HG03558 (cell line): Measurements from ENCODE around the gene NCOA7.
A peak's percentile ranks its signal among the peaks of the same experiment; 100 is the strongest.
"Not testable (repeated sequence)": the region's sequence is repeated elsewhere in the genome, so short reads cannot be mapped to it uniquely, and the experiment has no call there.

ENCODE experiments used
- ATAC-seq: cut with Tn5 transposase; IDR thresholded peaks from one replicate; pipeline ENCODE4 v1.9.1; 2021; ENCODE audit warnings: moderate number of reproducible peaks; ENCODE audit not compliant: unreplicated experiment; ENCODE audit errors: extremely low read depth

Gene NCOA7

GRCh38 chr6:125752773-125753172 is 38.0 kb upstream of the NCOA7 start:
- no peak for ATAC-seq

- no peak for ATAC-seq
Observed at GRCh38 chr6:125753218-125753936, 37.4 kb upstream of the NCOA7 start.

GRCh38 chr6:125753937-125754259 is 36.9 kb upstream of the NCOA7 start:
- ATAC-seq, result no peak

DNA sequence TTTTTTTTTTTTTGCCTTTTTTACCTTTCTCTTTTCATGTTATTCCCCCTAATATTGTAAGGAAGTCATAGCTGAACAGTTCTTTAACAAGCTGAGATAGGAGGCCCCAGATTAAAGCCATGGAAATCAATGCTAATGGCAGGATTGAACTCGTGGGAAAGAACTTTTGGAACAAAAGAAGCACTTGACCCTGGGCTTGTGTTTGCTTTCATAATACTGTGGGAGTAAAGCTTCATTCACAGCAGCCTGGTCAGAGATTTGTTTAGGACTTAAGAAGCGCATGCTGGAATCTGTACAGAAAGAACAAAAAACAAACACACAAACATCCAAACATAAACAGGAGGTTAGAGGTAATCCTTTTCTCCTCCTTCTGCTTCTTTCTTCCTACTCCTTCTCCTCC is 36.2 kb upstream of the NCOA7 start:
- ATAC-seq, result no peak

- no peak for ATAC-seq
Observed at GRCh38 chr6:125759184-125759902, 31.4 kb upstream of the NCOA7 start.

DNA sequence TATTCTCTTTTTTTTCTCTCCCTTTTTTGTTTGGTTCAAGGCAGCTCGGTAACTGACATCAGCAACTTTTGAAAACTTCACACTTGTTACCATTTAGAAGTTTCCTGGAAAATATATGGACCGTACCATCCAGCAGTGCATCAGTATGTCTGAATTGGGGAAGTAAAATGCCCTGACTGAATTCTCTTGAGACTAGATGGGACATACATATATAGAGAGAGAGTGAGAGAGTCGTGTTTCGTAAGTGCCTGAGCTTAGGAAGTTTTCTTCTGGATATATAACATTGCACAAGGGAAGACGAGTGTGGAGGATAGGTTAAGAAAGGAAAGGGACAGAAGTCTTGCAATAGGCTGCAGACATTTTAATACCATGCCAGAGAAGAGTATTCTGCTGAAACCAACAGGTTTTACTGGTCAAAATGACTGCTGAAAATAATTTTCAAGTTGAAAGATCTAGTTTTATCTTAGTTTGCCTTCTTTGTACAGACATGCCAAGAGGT is 30.8 kb upstream of the NCOA7 start:
- ATAC-seq, result no peak

- no peak for ATAC-seq
Observed at GRCh38 chr6:125764121-125764671, 26.6 kb upstream of the NCOA7 start.

DNA sequence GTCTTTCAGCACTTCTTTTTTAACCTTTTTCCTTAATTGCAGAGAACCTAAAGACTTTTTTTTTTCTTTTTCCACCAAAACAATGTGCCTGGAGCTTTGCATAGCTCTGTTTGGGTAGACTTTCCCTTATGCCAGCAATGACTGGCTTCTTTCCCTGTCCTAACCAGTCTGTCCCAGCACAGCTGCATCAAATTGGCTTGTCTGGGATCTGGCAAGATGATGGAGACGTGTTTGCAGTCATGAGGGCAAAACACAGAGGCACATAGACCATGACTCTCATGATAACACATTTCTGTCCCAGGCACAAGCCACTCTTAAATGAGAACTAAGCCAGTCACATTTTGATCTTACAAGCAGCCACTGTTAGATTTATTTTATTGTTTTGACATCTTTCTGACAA is 24.8 kb upstream of the NCOA7 start:
- ATAC-seq, result no peak

DNA sequence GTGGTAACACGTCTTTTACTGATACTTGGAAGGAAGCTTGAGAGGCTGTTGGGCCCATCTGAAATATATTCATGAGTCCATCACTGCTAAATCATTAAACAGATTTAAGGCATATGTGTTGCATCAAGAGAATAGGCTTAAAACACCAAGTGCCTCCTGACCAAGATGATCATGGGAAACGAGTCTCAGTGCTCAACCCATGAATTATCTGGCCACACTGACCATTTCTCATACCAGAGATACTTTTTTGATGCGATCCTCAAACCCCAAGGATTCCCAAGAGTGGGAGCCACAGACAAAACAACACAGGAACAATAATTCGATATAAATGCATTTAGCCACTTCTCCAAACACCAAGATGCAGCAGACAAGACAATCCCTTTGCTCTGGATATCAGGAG is 24.1 kb upstream of the NCOA7 start:
- no peak for ATAC-seq

DNA sequence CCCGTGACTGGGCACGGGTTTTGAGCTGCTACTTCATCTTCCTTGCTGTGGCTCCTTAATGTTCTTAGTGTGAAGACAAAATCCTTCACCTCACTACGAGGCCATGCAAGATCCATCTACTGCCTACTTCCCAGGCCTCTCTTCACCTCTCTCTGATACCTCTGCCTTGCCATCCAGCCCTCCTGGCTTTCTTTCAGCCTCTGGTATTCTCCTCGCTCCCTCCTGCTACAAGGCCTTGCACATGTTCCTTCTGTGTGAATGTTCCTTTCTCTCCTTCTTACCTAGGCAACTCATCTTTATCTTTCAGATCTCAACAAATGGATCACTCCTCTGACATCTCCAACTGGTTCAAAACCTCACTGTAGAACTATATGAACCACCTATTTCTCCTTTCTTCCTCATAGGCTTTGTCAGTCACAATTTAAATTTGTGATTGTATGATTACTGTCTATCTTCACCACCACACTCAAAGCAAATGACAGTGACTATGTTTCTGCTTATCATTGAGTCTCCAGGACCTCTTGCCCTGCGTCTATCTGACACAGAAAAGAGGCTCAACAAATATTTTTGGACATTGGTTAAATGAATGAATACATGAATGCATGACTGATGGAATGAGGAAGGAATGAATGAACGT is 21.5 kb upstream of the NCOA7 start:
- ATAC-seq, result no peak

- ATAC-seq, result no peak
Observed at GRCh38 chr6:125773387-125774341, 17.1 kb upstream of the NCOA7 start.

DNA sequence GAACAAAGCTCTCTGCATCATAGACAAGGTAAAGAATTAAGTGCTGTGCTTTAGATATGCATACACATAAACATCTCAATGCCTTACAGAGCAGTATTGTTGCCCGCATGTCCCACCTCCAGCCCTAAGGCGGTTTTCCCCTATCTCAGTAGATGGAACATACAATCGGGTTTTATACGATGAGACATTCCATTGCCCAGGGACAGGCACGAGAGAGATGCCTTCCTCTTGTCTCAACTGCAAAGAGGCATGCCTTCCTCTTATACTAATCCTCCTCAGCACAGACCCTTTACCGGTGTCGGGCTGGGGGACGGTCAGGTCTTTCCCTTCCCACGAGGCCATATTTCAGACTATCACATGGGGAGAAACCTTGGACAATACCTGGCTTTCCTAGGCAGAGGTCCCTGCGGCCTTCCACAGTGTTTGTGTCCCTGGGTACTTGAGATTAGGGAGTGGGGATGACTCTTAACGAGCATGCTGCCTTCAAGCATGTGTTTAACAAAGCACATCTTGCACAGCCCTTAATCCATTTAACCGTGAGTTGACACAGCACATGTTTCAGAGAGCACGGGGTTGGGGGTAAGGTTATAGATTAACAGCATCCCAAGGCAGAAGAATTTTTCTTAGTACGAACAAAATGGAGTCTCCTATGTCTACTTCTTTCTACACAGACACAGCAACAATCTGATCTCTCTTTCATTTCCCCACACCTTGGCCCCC is 14.5 kb upstream of the NCOA7 start:
- not testable (repeated sequence) for ATAC-seq

DNA sequence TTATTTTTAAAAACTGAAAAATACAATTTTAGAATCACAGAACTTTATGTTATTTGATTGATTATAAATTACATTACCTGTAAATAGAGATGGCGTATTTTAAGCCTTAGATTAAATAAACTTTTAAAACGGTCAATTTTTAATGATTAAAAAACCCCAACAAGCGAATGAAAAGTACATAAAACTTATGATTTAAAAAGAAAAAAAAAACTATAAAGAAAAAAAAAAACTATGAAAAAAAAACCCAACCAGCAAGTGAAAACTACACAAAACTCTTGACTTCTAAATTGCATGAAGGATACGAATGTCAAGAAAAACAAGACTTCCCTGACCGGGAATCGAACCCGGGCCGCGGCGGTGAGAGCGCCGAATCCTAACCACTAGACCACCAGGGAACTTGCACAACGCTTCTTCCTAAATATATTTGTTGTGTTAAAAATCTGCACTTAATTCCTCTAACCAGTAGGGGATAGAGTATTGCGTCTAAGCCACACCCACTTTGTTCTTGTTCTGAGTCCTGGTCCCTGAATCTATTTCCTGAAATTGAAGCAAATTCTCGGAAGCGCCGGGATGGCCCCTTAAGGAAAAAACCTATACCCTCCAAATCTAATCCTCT is 10.7 kb upstream of the NCOA7 start:
- ATAC-seq, result peak; percentile 61

- ATAC-seq, result peak; percentile 51
Observed at GRCh38 chr6:125780540-125781313, 10.0 kb upstream of the NCOA7 start.

DNA sequence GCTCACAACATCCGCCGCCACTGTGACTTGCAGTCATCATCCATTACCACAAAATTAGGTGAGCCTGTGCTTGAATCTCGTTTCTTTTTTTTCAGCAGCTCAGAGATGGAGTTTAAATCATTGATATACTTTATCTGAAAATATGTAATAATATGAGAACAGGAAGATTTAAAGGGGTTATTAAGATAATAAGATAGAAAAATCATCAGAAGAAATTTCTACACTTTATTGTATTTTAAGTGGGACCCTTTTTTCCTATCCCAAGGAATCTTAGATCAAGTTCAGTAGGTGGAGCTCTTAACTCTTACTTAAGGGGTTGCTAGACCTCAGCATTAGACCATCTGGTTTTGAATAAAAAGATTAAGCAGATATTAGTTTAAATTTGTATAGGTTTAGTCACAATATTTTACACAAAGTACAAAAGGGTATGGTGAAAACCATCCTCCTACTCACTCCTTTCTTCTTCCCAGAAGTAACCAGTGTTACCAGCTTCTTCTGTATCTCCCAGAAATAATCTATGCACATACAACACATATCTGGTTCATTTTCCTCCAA is 9.4 kb upstream of the NCOA7 start:
- peak; percentile 19 for ATAC-seq

- no peak for ATAC-seq
Observed at GRCh38 chr6:125784365-125784764, 6.4 kb upstream of the NCOA7 start.

DNA sequence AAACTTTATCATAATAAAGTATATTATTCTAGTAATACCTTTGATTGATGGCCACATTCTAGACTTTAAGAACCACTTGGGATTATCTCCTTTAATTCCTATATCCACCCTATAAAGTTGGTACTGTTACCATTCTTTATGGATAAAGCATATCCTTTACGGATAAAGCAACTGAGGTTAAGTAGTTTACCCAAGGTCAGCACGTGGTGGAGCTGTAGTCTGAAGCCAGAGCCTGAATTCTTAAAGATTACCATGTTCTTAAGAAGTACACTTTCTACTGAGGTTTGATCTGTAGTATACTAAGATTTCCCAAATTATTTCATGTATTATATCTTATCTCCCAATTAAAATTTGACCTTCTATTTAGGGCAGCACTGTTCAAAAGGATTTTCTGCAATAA is 3.0 kb upstream of the NCOA7 start:
- no peak for ATAC-seq

GRCh38 chr6:125789167-125789566 is 1.6 kb upstream of the NCOA7 start:
- ATAC-seq, result no peak
